ENCODE results near the gene MMP10. TPM values are rescaled to one million over a fixed set of nuclear protein-coding genes. Genes with fewer than 3 reads are reported as not detected.

The MMP10 gene
- total and polyA plus RNA-seq, 2 donors (not counting 3 experiments of a cell fraction or from before 2014, with no cell fraction given) = 4.3 to 15.0 TPM

- Histone ChIP-seq H3K9me3 (replicated peaks; ENCODE audit: control insufficient read depth, insufficient read depth, low read length) (no peaks in the 10 kb centered on the region), H3K9me1 (replicated peaks; ENCODE audit: control insufficient read depth, extremely low read depth, insufficient read depth, low read length) (no peaks in the 10 kb centered on the region), H3K27me3 (ENCODE audit: control insufficient read depth in 2 of 2, insufficient read depth in 2 of 2, low read length in 2 of 2) (no peaks in the 10 kb centered on the region), H4K20me1 (replicated peaks; ENCODE audit: control insufficient read depth, extremely low read depth, insufficient read depth, low read length) (no peaks in the 10 kb centered on the region), H3K4me2 (ENCODE audit: insufficient read depth, low read length) (no peak overlapping the region), H3K79me2 (ENCODE audit: control insufficient read depth, insufficient read depth, low read length) (peaks cover under 1% of the 10 kb centered on the region), H3K36me3 (ENCODE audit: control insufficient read depth in 2 of 2, extremely low read depth in 1 of 2, insufficient read depth in 2 of 2, low read length in 2 of 2) (no peaks in the 10 kb centered on the region), H3K27ac (ENCODE audit: insufficient read depth, low read depth, low read length) (no peak overlapping the region), H3K4me3 (replicated peaks in 1 of 3; ENCODE audit: insufficient read depth in 1 of 3, low read depth in 1 of 3, low read length in 3 of 3) (no peak overlapping the region), H3K4me1 (ENCODE audit: control insufficient read depth, extremely low read depth, insufficient read depth, low read length) (no peaks in the 10 kb centered on the region), H3K9ac (replicated peaks; ENCODE audit: extremely low read depth, insufficient read depth, low read length) (no peak overlapping the region), H2AFZ (ENCODE audit: low read depth, low read length) (no peak overlapping the region)
- ChIA-PET CTCF (interaction anchor here (0.9 to 2.4 kb wide), 2 partner anchors 11 to 123 kb away, joined by 3 to 11 read pairs; no protein-coding TSS in a partner anchor), POLR2A (no interaction called here)
- no peak for FAIRE-seq
- BruUV-seq (replicated peaks) = no TSS peak
- dilution Hi-C loops (cut with MboI; ENCODE audit: extremely low pct_ligation_motif_present, low sequenced_read_pairs) (no loop called here), intact Hi-C loops (cut with micrococcal nuclease) (loop anchor here (10.0 kb wide), 2 partner anchors 123 to 677 kb away; partner anchors contain the start of gene YAP1)
- no peak for DNase-seq (ENCODE audit: low read depth, low spot score)
- TF ChIP-seq FOS (IDR thresholded peaks at IDR 0.05; ENCODE audit: borderline replicate concordance, insufficient read depth, low read length) (peak; percentile 23), POLR2AphosphoS5 (IDR thresholded peaks at IDR 0.05; ENCODE audit: insufficient read depth, low read depth, low read length) (no peak)
These were observed 11.0 kb upstream of the MMP10 start for GRCh38 chr11:102791271-102792036.

- Histone ChIP-seq H3K79me2 (ENCODE audit: control insufficient read depth, insufficient read depth, low read length) (no peaks in the 10 kb centered on the region), H4K20me1 (replicated peaks; ENCODE audit: control insufficient read depth, extremely low read depth, insufficient read depth, low read length) (no peaks in the 10 kb centered on the region), H3K9ac (replicated peaks; ENCODE audit: extremely low read depth, insufficient read depth, low read length) (no peak overlapping the region), H3K9me1 (replicated peaks; ENCODE audit: control insufficient read depth, extremely low read depth, insufficient read depth, low read length) (no peaks in the 10 kb centered on the region), H3K9me3 (replicated peaks; ENCODE audit: control insufficient read depth, insufficient read depth, low read length) (no peaks in the 10 kb centered on the region), H3K36me3 (ENCODE audit: control insufficient read depth in 2 of 2, extremely low read depth in 1 of 2, insufficient read depth in 2 of 2, low read length in 2 of 2) (no peaks in the 10 kb centered on the region), H3K27me3 (ENCODE audit: control insufficient read depth in 2 of 2, insufficient read depth in 2 of 2, low read length in 2 of 2) (no peaks in the 10 kb centered on the region), H3K4me3 (replicated peaks in 1 of 3; ENCODE audit: insufficient read depth in 1 of 3, low read depth in 1 of 3, low read length in 3 of 3) (no peak overlapping the region), H3K27ac (ENCODE audit: insufficient read depth, low read depth, low read length) (no peak overlapping the region), H3K4me2 (ENCODE audit: insufficient read depth, low read length) (no peak overlapping the region), H3K4me1 (ENCODE audit: control insufficient read depth, extremely low read depth, insufficient read depth, low read length) (no peaks in the 10 kb centered on the region), H2AFZ (ENCODE audit: low read depth, low read length) (no peak overlapping the region)
- TF ChIP-seq JUN (IDR thresholded peaks at IDR 0.05; ENCODE audit: borderline replicate concordance, insufficient read depth, insufficient read length, low read depth) (no peak), CTCF (IDR thresholded peaks at IDR 0.05; ENCODE audit: extremely low read depth in 1 of 2, insufficient read depth in 1 of 2, low read depth in 1 of 2, low read length in 2 of 2) (no peak), FOS (IDR thresholded peaks at IDR 0.05; ENCODE audit: borderline replicate concordance, insufficient read depth, low read length) (no peak), EZH2 (IDR thresholded peaks at IDR 0.05; ENCODE audit: borderline replicate concordance, low read depth, low read length, severe bottlenecking) (no peak), POLR2A (IDR thresholded peaks at IDR 0.05; ENCODE audit: low read depth, low read length) (no peak), MAX (IDR thresholded peaks at IDR 0.05; ENCODE audit: insufficient read depth, insufficient read length) (no peak)
- dilution Hi-C loops (cut with MboI; ENCODE audit: extremely low pct_ligation_motif_present, low sequenced_read_pairs) (no loop called here), intact Hi-C loops (cut with micrococcal nuclease) (no loop called here)
- DNase-seq (ENCODE audit: low read depth, low spot score) (no peak), FAIRE-seq (no peak)
- POLR2A ChIA-PET = no interaction called here
- CTCF ChIA-PET = interaction anchor here (1.0 to 1.2 kb wide), 2 partner anchors 8 to 55 kb away, joined by 3 read pairs; no protein-coding TSS in a partner anchor
- BruUV-seq (replicated peaks) = no TSS peak
These were observed 8.0 kb upstream of the MMP10 start for GRCh38 chr11:102788334-102788995.

Data from endothelial cell of umbilical vein (primary cell).